CD4-positive, alpha-beta T cell treated with Interferon alpha-2 for 1 hour (primary cell): ENCODE results near the gene THRB.

Experiments
- DNase-seq, 2 donors: peaks; one replicate each; pipeline ENCODE4 v3.0.0-alpha.2; 2020 to 2022

THRB gene

DNA sequence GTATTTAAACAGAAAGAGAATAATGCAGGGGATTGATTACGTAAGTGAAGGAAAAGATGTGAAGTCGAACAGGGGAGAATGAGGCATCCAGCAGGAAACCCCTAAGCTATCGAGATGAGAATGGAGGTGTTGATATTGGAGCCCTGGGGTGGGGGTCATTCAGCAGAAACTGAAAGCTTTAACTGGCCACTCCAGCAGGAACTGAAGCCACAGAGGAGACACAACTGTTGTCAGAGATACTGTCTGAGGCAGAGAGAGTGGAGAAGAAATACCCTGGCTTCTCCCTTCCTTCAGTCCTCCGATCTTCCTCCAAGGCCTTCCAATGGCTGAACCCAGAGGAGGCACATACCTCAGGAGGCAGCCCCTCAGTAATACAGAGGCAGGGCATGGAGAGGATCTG, 152.4 kb downstream of the THRB start:
- DNase-seq: no peak

DNA sequence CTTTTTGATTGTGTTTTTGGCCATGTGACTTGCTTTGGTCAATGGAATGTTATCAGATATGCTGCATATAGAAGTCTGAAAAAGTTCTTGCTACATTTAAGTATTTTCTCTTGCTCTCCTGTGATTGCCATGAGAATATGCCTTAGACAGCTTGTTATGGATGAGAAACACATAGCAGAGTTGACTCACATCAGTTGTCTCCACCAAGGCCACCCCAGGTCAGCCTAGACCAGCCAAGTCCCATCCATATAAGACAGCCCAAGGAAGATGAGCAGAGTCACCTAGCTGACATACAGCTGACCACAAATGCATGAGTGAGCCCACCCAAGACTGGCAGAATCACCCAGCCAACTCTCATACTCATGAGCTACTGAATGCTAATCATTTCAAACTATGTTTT, 153.0 kb downstream of the THRB start:
- DNase-seq: no peak

DNA sequence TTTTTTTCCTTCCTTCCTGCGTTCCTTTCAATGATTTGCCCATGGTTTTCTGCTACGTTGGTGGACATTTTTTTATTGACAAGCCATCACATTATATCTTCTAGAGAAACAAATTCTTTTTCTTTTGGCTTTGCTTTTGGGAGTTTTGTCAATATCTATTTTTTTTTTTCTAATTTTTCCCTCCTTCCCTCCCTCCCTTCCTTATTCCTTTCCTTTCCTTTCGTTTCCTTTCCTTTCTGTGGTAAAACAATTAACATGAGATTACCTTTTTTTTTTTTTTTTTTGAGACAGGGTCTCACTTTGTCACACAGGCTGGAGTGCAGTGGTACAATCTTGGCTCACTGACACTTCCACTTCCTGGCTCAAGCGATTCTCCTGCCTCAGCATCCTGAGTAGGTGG, 153.7 kb downstream of the THRB start:
- no peak for DNase-seq

DNA sequence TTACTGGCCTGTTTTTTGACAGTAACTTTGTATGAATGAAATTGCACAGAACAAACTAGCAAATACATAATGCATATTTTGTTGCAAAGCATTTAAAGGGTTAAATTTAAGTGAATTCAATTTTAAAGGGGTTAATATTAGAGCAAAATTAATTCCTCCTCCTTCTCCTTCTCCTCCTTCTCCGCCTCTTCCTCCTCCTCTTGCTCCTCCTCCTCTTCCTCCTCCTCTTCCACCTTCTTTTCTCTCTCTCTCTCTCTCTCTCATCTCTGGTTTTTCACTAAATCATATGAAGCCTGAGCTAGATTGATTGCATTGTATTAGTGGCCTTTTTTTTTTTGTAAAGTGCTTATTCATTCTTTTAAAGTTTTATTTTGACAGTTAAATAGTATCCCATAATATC, 154.5 kb downstream of the THRB start:
- DNase-seq: no peak

DNA sequence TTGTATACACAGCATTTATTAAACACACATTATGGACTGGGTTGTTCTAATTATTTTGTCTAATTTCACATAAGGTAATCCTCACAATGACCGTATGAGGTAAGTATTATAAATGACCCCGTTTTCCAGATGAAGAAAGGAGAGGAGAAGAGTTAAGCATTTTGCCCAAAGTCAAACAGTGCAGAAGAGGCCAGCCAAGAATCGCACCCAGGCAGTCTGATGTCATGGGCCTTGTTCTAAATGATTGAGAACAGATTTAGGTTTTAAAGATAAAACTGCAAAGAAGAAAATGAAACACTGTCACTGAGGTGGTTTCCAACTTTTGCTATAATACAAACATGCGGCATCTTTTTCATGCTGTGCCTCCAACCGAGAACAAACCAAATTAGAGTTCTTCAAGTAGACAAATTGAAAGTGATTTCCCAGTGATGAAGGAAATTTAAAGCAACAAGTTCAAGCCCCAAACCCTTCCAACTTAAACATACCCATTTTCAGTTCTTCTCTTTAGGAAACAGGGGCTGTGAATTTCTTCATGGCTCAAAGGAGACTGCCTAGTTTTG, 155.3 kb downstream of the THRB start:
- DNase-seq: no peak

DNA sequence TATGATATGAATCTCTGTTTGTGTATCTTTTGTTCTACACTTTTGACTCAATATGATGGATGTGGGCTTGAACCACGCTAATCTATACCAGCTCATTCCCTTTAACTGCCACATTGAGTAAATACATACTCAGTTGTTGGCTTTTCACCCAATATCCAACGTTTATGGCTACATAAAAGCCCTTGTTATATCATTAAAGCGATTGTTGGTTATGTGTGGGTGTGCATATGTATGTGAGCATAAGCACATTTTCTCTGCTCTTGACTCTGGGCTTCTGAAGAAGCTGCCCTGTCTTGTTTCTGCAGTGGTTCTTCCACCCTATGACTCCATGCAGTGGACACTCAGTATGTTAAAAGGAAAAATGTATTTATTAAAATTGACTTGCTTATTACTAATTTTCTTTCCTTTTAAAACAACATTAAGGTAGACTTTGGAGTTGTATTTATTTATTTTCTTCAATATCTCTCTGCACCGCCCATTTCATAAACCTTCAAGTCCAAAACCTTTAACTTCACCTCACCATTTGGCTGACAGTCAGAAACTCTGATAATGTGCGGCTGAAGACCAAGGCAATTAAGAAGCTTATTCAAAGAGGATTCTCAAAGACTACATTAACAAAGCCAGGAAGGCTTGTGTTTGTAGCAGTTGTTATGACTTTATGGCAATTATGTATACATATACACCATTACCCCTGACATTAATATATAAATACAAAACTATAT, 156.1 kb downstream of the THRB start:
- DNase-seq: no peak

DNA sequence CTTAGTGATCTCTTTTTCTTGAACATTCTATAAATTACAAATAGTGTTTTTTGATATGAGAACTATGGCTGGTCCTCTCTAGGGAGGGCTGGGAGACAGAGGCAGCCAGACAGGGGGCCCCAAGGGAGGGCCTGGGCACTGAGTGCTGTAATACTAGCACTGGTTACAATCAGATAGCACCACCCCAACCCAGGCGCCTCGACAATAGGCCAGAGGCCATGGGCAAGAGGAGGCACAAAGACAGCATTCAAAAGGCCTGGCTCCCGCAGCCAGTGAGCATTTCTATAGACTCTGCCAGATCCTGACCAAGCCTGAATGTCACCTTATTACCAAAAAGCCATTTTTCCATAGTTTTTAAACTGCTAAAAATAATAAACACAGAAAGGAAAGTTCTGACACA, 158.5 kb downstream of the THRB start:
- DNase-seq: no peak

DNA sequence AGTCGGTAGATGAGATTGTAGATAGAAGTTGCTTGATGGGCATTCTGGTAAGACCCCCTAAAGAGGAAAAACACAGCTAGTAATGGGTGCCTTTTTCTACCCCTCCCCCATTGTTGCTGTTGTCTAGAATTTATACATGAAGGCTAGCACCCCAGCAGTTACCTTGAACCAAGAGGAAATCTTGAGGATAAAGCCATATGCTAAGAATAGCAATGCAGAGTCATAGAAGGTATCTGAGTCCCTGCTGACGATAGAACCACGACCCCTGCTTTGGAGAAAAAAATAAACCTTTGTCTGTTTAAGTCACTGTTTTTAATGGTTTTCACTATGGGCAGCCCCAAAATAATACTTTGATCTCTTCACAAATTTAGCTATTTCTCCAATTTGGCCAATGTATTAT, 162.6 kb downstream of the THRB start:
- no peak for DNase-seq

DNA sequence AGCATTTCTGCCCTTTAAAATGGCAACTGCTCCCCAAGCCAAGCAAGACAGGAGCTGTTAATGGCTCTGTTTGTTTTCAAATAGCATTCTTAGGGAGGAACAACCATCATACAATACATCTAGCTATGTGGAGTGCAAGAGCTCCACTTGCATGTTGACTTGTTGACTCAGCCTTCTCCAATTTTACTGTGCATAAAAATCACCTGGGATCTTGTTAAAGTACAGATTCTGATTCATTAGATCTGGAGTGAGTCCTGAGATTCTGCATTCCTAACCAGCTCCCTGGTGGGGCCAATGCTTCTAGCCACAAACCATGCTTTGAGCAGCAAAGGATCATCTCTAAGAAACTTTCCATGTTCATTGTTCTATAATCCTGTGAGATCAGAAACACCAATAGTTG, 171.4 kb downstream of the THRB start:
- no peak for DNase-seq

DNA sequence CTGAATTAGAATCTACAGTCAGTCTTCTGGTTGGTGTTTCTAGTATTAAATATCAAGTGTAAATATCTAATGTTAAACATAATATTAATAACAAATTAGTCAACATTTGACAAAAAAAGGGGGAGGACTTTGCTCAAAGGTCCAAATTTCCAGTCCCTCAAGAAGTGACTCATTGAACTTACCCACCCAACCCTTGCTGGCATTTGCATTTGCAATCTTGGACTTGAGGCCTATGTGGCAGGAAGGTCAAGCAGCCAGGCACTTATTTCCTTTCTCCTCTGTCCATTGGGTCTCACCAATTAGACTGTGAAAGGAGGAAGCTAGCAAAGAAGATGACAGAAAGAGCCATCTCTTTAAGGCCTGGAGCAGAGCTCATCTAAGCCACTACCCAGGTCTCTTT, 174.0 kb downstream of the THRB start:
- no peak for DNase-seq

DNA sequence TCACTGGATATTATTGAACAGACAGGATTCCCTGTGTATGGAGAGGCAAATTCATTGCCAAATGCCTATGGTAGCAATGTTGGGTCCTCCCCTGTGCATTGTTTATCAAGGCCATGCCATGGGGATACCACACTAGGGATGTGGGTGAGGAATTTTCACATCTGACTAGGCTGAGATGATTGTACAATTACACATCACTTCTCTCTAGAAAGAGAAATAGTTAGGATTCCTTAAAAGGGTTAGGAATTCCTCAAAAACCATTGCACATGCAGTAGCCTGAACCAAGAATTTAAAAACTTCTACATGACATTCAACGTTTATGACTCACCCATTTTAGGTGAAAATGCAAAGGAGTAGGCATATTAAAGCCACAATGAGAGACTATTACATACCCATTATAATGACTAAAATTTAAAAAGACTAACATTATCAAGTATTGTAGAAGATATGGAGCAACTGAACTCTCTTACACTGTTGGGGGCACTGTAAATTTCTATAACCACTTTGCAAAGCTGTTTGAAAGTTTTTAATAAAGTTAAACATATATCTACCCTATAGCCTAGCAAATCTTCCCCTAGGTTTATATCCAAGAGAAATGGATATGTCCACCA, 175.9 kb downstream of the THRB start:
- no peak for DNase-seq

DNA sequence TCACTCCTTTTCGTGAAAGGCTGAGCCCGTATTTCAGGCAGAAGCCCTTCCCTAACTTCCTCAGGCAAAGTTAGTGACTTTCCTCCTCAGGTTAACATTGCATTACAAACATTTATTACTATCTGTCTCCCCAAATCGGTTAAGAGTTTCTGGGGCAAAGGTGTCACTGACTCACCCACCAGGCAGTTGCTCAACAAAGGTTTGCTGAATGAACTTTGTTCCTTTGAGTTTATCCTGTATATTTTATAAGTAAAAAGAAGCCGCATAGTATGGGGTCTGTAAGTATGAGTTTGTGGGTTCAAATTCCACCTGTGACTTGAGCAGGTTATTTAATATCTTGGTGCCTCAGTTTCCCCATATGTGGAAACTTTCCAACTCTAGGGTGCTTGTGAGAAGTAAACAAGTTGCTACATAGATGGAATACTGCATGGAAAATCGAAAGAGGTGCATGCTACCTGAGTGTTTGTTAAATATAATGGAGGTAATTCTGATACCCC, 177.7 kb downstream of the THRB start:
- DNase-seq: no peak

DNA sequence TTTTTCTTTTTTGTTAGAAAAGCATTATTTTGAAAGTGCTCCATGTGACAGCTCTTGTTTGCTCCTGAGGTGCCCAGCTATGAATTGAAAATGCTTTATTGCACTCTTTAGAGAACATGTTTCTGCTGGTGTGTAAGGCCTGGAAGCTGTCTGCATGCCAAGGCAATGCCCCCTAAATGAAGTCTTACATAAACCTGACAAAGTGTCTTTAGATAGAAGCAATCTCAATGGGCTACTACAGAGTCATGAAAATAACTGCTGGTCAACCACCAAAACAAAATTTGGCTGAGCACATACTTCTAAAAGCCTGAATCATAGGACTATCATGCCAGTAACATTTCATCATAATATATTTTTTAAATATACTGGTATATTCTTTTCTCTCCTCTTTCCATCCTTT, 178.7 kb downstream of the THRB start:
- no peak for DNase-seq

DNA sequence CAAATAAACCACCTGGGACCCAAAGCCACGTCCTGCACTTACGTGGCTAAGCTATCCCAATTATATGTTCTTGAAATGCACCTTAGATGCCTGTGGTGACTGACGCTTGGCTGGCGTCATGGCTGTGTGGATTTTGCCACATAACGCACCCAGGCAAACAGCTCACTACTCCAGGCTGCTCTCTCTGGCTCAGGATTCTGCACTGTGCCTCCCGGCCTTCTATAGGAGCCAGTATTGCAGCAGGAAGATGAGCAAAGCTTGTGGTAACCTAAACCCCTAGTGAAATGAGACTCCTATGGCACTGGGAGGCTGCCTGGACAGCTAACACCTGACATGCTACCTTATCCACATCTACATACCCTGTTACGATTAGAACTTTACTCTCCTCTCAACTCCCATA, 179.3 kb downstream of the THRB start:
- DNase-seq: no peak

DNA sequence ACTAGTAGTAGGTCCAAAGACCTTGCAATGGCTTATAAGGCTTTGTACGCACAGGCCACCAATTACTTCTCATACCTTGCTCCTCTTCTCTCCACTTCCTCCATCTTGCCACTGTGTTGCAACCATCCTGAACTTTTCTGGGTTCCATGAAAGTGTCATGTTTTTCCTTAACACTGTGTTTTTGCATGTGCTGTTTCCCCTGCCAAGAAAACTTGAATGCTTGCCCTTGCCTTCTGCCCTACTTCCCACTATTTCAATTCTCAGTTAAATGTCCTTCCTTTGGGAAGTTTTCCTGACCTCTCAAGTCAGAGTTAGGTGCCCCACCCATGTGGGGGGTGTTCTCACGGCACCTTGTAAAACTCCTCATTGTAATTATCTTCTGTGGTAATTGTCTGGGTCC, 182.8 kb downstream of the THRB start:
- DNase-seq: no peak

DNA sequence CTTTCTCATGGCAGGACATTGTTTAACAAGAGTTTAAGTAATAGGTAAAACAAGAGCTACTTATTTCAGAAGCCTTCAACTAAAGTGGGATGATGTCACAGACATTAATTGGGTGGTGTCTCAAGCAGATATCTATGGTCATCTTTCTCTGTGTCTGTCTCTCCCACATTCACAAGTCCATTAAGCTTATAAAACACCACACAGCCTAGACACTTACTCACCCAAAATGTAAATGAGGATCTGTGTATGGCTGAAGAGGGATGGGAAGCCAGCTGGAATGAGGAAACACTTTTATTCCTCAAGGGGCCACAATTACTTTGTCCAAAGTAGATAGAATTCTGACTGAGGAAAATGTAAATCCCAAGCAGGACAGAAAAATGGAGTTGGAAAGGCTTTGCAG, 183.8 kb downstream of the THRB start:
- DNase-seq: no peak

DNA sequence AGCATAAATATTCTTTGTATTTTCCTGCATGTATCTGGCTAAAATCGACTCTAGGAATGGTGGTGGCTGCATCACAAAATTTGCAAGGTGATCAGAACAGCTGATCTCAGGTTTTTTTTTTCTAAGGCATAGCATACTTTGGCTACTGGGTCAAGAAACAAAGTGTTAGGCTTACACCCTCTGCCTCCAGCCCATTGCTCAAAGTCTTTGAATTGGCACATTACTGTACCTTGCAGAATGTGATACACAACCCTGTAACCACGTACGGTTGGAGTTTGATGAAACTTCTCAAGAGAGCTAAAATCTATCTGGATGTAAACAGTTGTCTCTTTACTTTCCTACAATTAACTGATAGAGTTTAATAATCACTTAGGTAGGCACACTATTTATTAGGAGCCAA, 188.1 kb downstream of the THRB start:
- DNase-seq: no peak

DNA sequence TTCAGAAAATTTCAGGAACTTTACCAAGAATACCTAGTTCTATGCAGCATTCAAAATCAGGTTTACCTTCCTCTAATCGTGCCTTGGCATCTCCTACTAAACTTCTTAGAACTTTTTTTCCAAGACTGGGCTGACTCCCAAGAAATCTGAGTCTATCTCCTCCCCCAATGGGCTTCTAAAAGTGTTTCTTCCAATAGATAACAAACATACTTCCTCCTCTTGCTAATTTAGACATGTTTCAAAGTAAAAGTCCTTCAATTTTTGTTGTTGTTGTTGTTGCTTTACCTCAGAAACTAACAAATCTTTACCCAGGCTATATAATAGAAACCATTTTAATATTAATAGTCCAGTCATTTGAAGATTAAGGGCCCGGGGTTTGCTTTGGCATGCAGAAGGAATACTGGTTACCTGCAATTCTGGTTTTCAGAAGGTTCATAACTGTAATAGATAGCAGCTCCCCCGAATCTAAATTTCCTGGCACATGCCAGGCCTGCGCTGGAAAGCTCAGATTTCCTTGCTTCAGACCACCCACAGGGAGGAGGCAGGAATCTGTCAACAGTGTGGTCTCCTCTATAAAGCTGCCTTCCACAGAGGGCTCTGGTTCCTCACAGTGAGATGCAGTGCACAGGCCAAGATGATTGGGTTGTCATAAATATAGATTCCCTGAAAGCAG, 188.7 kb downstream of the THRB start:
- no peak for DNase-seq

DNA sequence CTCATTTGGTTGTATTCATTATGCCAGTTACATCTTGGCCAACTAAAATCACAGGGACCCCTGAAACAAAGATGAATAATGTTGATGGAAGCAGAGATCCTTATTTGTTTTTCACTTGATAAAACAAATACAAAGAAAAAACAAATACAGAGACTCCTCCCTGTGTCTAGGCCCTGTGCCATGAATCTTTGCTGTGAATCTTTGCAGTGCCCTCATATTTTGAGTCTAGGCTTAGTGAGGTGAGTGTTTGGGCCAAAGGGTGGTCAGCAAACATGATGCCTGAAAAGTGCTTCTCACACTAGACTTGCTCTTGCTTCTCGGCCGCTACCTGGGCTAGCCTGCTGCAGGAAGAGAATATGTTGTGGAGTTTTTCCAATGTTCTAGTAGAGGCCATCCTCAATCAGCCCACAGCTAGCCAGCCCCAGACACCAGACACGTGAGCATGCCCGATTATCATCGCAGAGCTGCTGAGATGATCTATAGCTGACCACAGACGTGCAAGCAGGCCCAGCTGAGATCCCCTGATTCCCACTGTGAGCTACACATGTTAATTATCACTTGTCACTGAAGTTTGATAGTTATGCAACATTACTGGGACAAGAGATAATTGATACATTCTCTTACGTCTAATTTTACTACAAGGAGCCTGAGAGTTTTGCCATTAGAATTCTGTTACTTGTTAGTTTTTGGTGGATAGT, 191.4 kb downstream of the THRB start:
- DNase-seq: no peak

DNA sequence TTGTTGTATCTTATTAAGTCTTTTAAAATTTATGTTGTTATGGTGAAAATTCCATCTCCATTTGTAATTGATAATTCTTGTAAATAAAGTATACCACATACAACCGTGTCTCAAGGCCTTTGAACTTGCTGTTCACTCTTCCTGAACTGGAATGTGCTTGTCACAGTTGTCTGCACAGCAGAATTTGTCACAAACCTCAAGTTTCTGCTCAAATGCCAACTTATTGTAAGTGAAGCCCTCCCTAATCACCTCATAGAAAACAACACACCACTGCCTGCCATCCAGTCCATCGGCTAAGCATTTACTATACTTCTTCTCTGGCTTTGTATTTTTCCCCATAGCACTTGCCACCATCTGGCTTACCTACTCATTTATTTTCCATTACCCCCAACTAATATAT, 192.3 kb downstream of the THRB start:
- DNase-seq: no peak

DNA sequence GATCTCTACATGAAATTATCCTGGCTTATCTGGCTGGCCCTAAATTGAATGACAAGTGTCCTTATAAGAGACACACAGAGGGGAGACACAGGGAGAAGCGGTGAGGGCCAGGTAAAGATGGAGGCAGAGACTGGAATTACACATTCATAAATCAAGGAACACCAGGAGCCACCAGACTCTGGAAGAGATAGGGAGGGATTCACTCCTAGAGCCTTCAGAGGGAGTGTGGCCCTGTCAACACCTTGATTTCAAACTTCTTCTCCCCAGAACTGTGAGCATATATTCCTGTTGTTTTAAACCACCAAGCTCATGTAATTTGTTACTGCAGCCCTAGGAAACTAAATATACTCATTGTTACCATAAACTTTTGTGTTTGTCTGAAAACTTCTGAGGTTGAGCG, 193.7 kb downstream of the THRB start:
- no peak for DNase-seq

DNA sequence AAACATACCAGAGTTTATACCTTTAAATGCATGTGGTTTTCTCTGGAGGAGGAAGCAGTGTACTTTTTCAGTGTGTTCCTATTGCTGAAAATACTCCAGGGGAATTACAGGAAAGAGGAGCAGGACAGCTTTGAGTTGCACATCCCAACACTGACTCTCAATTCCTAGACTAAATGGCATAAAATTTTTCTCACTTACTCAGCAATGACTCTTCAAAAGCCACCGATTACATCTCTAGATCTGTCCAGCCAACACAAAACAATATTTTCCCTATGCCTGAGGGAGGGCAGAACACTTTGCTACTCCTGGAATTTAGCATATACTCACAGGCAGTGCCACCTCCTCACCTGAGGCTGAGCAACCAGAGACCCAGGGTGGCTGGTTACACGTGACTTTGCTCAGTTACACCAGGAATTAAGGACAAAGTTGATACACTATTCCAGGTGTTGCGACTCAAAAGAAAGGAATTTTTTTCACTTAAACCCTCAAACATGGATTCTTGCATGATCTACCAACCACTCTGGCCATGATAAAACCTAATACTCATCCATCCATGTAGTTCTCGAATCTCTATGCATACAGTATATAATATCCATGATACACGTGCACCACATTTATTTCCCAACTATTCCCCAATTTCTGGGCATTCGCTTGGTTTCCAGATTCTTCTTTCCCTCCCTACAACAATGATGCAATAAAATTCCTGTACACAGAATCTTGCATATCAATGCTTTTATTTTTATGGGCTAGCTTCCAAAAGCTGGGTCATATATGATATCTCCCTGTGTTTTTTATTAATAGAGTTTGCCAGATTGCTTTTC, 194.6 kb downstream of the THRB start:
- DNase-seq: no peak
